HFF-Myc (cell line): Measurements from ENCODE around the gene NUAK1.

Source experiments
- DNase-seq: peaks from one replicate; pipeline ENCODE4 v3.0.0-alpha.2; 2011; ENCODE audit warnings: low read depth; ENCODE audit errors: extremely low read depth
- H3K4me3 ChIP-seq: replicated peaks from 2 replicates; pipeline ENCODE4 v1.5.1; 2011; ENCODE audit warnings: low read depth, mild to moderate bottlenecking, control low read depth, low read length
- CTCF ChIP-seq: IDR thresholded peaks from 2 replicates; pipeline ENCODE4 v1.5.1; 2012; ENCODE audit warnings: mild to moderate bottlenecking, low read depth, low read length, control low read depth; ENCODE audit errors: missing control alignments

The NUAK1 gene

DNA sequence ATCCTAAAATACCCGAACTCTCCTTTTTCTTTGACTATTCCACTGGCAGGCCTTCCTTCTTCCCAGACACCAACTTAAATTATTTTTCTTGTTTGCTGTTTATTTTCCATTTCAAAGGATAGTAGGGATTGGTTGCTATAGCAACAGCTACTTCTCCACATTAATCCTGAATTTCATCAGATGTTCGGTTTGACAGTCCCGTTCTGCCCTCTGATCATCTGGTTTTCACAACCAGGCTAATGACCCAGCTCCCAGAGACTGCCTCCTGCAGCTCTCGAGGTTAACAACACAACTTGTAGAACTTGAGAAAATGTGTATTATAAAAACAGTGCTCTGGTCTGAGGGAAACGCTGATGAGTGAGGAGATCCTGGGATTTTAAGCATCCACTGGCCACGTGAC is 45.5 kb downstream of the NUAK1 start:
- no peak for TF ChIP-seq CTCF
- no peak for DNase-seq
- no peak overlapping the region for H3K4me3 ChIP-seq

GRCh38 chr12:106091446-106091820 is 47.3 kb downstream of the NUAK1 start:
- H3K4me3 ChIP-seq, result no peak overlapping the region
- no peak for DNase-seq
- TF ChIP-seq CTCF, result no peak

DNA sequence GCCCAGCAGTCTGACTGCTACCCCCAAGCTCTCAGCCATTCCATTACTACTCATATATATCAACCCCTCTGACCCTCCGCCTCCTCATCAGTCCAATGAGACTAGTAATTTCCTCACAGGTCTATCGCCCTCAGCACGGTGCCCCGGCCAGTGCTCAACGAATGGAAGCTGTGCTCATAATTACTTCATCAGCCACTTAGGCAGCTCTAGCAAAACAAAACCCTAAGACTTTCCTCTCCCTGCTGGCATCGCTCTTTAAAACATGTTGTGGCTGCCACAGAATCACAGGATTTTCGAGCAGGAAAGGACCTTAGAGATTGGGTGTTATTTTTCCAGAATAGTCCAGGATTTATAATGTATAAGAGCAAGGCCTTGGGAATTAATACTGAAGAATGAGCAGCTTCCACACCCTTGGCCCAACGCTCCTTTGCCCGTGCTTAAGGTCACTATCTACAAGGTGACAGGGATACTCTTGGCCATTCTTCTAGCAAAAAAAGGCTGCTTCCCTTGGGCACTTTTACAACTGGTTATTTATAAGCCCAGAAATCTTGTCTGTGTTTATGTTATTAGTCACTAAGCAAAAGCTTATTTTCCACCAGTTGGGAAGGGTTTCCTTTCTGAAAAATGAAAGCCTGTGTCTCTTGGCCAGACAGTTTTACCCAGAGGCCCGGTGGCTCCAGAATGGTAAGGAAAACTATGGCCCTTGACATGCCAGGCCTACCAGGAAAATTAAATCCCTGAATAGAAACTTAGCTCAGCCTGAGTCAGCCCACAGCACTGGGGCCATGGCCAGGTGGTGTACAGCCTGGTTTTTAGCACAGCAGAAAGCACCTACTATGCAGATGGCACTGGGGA is 47.9 kb downstream of the NUAK1 start:
- no peak for TF ChIP-seq CTCF
- DNase-seq, result peak; percentile 43
- H3K4me3 ChIP-seq, result no peak overlapping the region

DNA sequence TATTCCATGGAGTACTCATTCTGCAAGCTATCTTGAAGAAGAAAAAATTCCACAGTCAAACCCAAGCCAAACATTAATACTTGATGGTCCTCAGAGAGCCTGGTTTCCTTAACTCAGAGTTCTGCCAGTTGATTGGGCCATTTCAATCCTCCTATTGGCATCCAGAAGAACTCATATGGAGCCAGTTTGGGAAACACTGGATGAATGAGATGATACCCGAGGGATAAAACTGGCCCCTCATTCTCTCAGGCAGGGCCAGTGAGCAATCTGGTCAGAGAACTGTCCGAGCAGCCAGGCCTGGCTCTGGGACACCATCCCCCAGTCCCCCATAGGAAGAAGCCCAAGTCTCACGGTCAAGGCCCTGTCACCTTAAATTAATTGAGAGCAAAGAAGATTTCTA is 48.8 kb downstream of the NUAK1 start:
- no peak for DNase-seq
- TF ChIP-seq CTCF, result no peak
- H3K4me3 ChIP-seq, result no peak overlapping the region

GRCh38 chr12:106088811-106089485 is 49.8 kb downstream of the NUAK1 start:
- H3K4me3 ChIP-seq, result no peak overlapping the region
- no peak for TF ChIP-seq CTCF
- no peak for DNase-seq

DNA sequence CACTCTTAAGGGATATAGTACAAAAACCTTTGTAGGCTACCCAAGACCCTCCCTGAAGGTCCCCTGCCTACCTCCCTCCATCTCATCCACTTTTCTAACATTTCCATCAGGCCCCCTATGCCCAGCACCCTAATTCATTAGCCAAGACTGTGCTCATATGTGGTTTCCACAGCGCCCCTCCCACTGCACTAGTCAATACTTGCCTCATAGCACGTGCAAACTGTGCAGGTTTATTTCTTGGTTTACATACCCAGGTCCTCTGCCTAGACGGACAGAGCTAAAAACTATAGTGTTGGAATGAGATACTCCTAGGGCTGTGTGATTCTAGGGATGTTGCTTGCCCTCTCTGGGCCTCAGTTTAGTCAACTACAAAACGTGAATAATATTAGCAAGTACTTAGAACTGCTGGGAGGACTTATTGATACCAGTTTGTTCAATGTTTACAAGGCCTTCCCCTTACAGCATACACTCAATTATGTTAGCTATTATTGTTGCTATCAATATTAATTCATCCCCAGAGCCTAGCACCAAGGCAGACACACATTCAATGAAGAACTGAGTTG is 50.4 kb downstream of the NUAK1 start:
- TF ChIP-seq CTCF, result no peak
- no peak for DNase-seq

More for the DNA sequence above, 50.4 kb downstream of the NUAK1 start:
- H3K4me3 ChIP-seq, result no peak overlapping the region
